H1 (cell line): Measurements from ENCODE around the gene C7orf25. TPM values are rescaled to one million over a fixed set of nuclear protein-coding genes. Genes with fewer than 3 reads are reported as not detected.

ENCODE experiments used
- EP300 ChIP-seq, 2 experiments: IDR thresholded peaks; 1 replicate in 1 of 2; 2 replicates in 1 of 2; pipeline ENCODE4 v1.6.1; 2011 to 2012; ENCODE audit warnings: low read depth in 2 of 2, low read length in 2 of 2, mild to moderate bottlenecking in 2 of 2, borderline replicate concordance in 1 of 2, inconsistent platforms in 1 of 2, moderate library complexity in 1 of 2
- FOSL1 ChIP-seq: IDR thresholded peaks from 2 replicates; pipeline ENCODE4 v1.6.1; 2011; ENCODE audit warnings: mild to moderate bottlenecking, low read depth, low read length, moderate library complexity; ENCODE audit not compliant: insufficient read depth
- polyA plus RNA-seq, 7 experiments: library from polyadenylated mRNA; depleted of rRNA in 3 of 7; stranded (reverse) in 5 of 7; unstranded in 2 of 7; fragments of >200 nt in 5 of 7; fragments of 200-250 nt in 2 of 7; gene quantifications; 1 replicate in 5 of 7; 2 replicates in 1 of 7; 4 replicates in 1 of 7; pipeline versions ENCODE4 v1.2.1 to v1.2.3, GENCODE V29; 2011 to 2013; ENCODE audit warnings: missing spikeins in 2 of 7, mixed read lengths in 2 of 7
- total RNA-seq: library from RNA; stranded (reverse); fragmentation: NEBNext Ultra II Directional; extraction: Animal tissue kit (Norgen Biotek cat#: 25700); gene quantifications from 2 replicates; pipeline ENCODE4 v1.2.1, GENCODE V29; 2021

The C7orf25 gene
- total and polyA plus RNA-seq, 2 of the 8 experiments (the other 6 are each of a cell fraction or from before 2014, with no cell fraction given), result 0.70 to 4.5 TPM

DNA sequence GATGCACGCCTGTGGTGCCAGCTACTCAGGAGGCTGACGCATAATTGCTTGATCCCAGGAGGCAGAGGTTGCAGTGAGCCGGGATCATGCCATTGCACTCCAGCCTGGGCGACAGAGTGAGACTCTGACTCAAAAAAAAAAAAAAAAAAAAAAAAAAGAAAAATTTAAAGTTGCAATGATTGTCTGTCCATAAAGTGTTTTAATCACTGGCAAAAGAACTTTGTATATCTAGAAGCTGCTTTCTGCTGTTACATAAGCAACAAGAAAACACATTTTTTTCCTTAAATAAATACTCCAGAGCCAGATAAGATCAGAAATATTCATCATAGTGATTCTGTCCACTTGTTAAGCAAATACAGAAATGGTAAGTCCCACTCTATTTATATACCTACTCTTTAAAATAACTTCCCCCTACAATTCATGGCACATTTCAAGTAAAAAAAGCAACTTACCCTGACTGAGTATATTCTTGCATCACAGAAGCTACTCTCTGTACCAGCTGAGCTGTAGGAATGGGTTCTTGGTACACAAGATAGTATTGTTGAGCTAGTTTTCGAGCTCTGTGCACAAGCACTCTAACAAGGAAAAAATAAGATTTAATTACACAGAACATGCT lies 12.5 kb upstream of the C7orf25 start (continued):
- TF ChIP-seq FOSL1, result no peak
- no peak for TF ChIP-seq EP300 (IDR thresholded peaks at IDR 0.05; ENCODE audit: borderline replicate concordance in 1 of 2, low read depth in 2 of 2, low read length in 2 of 2)
